AG10803 (cell line): Measurements from ENCODE around the gene MTUS2.

ENCODE experiments used
- DNase-seq: peaks from one replicate; pipeline ENCODE4 v3.0.0; 2010; ENCODE audit warnings: low read depth
- H3K4me3 ChIP-seq: 2 replicates; pipeline ENCODE4 v1.5.1; 2011; ENCODE audit warnings: mild to moderate bottlenecking, low read length, control low read depth
- CTCF ChIP-seq: conservative IDR thresholded peaks from 2 replicates; pipeline ENCODE4 v1.5.1; 2011; ENCODE audit warnings: mild to moderate bottlenecking, low read length, control low read depth, inconsistent platforms

MTUS2 gene

GRCh38 chr13:28889086-28889732 lies 69.1 kb downstream of the MTUS2 start:
- no peak overlapping the region for H3K4me3 ChIP-seq
- DNase-seq, result no peak
- TF ChIP-seq CTCF, result no peak

- H3K4me3 ChIP-seq, result no peak overlapping the region
- no peak for DNase-seq
- TF ChIP-seq CTCF, result no peak
Measured at GRCh38 chr13:28890712-28891111, 70.6 kb downstream of the MTUS2 start.

- DNase-seq, result no peak
- no peak overlapping the region for H3K4me3 ChIP-seq
- TF ChIP-seq CTCF, result no peak
Measured at GRCh38 chr13:28918030-28918429, 97.9 kb downstream of the MTUS2 start.

- TF ChIP-seq CTCF, result no peak
- H3K4me3 ChIP-seq, result no peak overlapping the region
Measured at GRCh38 chr13:28922341-28922740, 102.2 kb downstream of the MTUS2 start.

GRCh38 chr13:28935104-28935503 lies 115.0 kb downstream of the MTUS2 start:
- TF ChIP-seq CTCF, result no peak
- H3K4me3 ChIP-seq, result no peak overlapping the region
- no peak for DNase-seq

More at GRCh38 chr13:28922341-28922740, 102.2 kb downstream of the MTUS2 start:
- DNase-seq, result no peak

- H3K4me3 ChIP-seq, result no peak overlapping the region
- TF ChIP-seq CTCF, result no peak
- DNase-seq, result no peak
Measured at GRCh38 chr13:28942906-28943305, 122.8 kb downstream of the MTUS2 start.

- H3K4me3 ChIP-seq, result no peak overlapping the region
- DNase-seq, result no peak
- TF ChIP-seq CTCF, result no peak
Measured at GRCh38 chr13:28953714-28954418, 133.7 kb downstream of the MTUS2 start.
